A673 (cell line): ENCODE measurements around the gene MSANTD1.

ENCODE experiments used
- CTCF ChIP-seq: fragments of 300-800, 200-600 bp; sonication (generic); conservative IDR thresholded peaks from 2 replicates; pipeline ENCODE4 v1.5.1; 2017; ENCODE audit warnings: low read depth, mild to moderate bottlenecking, antibody characterized with exemption, low read length, moderate library complexity, mixed read lengths
- EZH2 ChIP-seq: fragments of 200-600 bp; sonication (generic); IDR thresholded peaks from 2 replicates; pipeline ENCODE4 v1.6.1; 2017; ENCODE audit warnings: borderline replicate concordance, low read depth, mild to moderate bottlenecking, mixed read lengths, antibody characterized with exemption, low read length; ENCODE audit not compliant: poor library complexity, severe bottlenecking

GRCh38 chr4:3217771-3218170 lies 31.2 kb upstream of the MSANTD1 start:
- no peak for TF ChIP-seq CTCF
- TF ChIP-seq EZH2, result no peak
